ENCODE data around the gene TUBG2. TPM values are rescaled to one million over a fixed set of nuclear protein-coding genes. Genes with fewer than 3 reads are reported as not detected.

The TUBG2 gene
- total RNA-seq, 1 experiment from 2014 or later = 20.4 TPM

- H3K36me3 Mint-ChIP-seq (ENCODE audit: insufficient read depth in 1 of 3, low read depth in 3 of 3) = no peaks in the 10 kb centered on the region
- no peaks in the 10 kb centered on the region for H3K27me3 Mint-ChIP-seq (ENCODE audit: low read depth)
- DNase-seq = no peak
Observed at GRCh38 chr17:42629411-42630009, 29.6 kb upstream of the TUBG2 start.

More at GRCh38 chr17:42629411-42630009, 29.6 kb upstream of the TUBG2 start:
- H3K9me3 Mint-ChIP-seq = no peaks in the 10 kb centered on the region
- Histone ChIP-seq H2BK5ac (ENCODE audit: insufficient read length, low read length) (no peak overlapping the region), H2AK5ac (ENCODE audit: insufficient read length, low read length) (no peak overlapping the region), H3K27ac (ENCODE audit: insufficient read length, low read depth, low read length) (no peak overlapping the region), H3K9me3 (ENCODE audit: control insufficient read depth, low read depth, low read length) (no peaks in the 10 kb centered on the region), H3T11ph (ENCODE audit: low read length) (no peak overlapping the region), H3K18ac (ENCODE audit: insufficient read length, low read depth, low read length) (no peak overlapping the region), H2BK120ac (ENCODE audit: low read depth, low read length, poor library complexity, severe bottlenecking) (no peak overlapping the region), H2BK12ac (ENCODE audit: insufficient read length, low read depth, low read length) (no peak overlapping the region), H3K23me2 (ENCODE audit: insufficient read length, low read depth, low read length, poor library complexity, severe bottlenecking) (no peaks in the 10 kb centered on the region), H2AFZ (ENCODE audit: low read length) (no peak overlapping the region), H3K4ac (ENCODE audit: low read depth, low read length) (no peak overlapping the region), H3K4me1 (ENCODE audit: insufficient read depth, low read length) (no peaks in the 10 kb centered on the region), H3K9ac (ENCODE audit: extremely low read depth, insufficient read length, low read length) (no peak overlapping the region), H3K4me2 (ENCODE audit: insufficient read depth, insufficient read length, low read length) (no peak overlapping the region), H3K56ac (ENCODE audit: insufficient read length, low read depth, low read length) (no peak overlapping the region), H2BK20ac (ENCODE audit: low read depth, low read length, poor library complexity, severe bottlenecking) (no peak overlapping the region), H4K20me1 (ENCODE audit: control insufficient read depth, insufficient read depth, insufficient read length) (peaks cover 2% of the 10 kb centered on the region), H3K79me1 (ENCODE audit: insufficient read depth, low read depth, low read length, poor library complexity, severe bottlenecking) (no peaks in the 10 kb centered on the region), H4K8ac (replicated peaks; ENCODE audit: insufficient read length, low read depth, low read length) (no peak overlapping the region), H2BK15ac (ENCODE audit: low read depth, low read length) (no peak overlapping the region), H3K27me3 (ENCODE audit: insufficient read depth, low read length) (no peaks in the 10 kb centered on the region), H4K5ac (ENCODE audit: insufficient read length, low read depth, low read length) (no peak overlapping the region), H3K14ac (ENCODE audit: insufficient read depth, low read length) (no peak overlapping the region), H3K79me2 (ENCODE audit: insufficient read depth, low read length) (no peaks in the 10 kb centered on the region), H3K23ac (ENCODE audit: insufficient read length, low read depth, low read length) (no peak overlapping the region), H4K91ac (ENCODE audit: insufficient read length, low read depth, low read length) (no peak overlapping the region)
- no CpG with 5 or more reads among the region's 3 CpGs for WGBS (ENCODE audit: extremely low coverage, insufficient read length, low lambda C conversion rate)
- H3K27ac Mint-ChIP-seq = no peak overlapping the region
- H3K4me1 Mint-ChIP-seq = no peaks in the 10 kb centered on the region; a peak in 1 of 4 replicates
- no peak overlapping the region for H3K4me3 Mint-ChIP-seq
- TF ChIP-seq CTCF (conservative IDR thresholded peaks at IDR 0.05) = no peak

Measured in H9 (cell line).